ENCODE measurements around the gene RAB32.

GRCh38 chr6:146553377-146554135, 9.9 kb downstream of the RAB32 start:
- TF ChIP-seq TAF1 (IDR thresholded peaks at IDR 0.05; ENCODE audit: borderline replicate concordance, insufficient read depth, low read length), result no peak
- TF ChIP-seq REST (IDR thresholded peaks at IDR 0.05; ENCODE audit: insufficient read depth in 1 of 2, low read depth in 2 of 2, low read length in 2 of 2), result no peak

Data from PFSK-1 (cell line).